AG04449 (cell line): ENCODE results near the gene SIGLEC8.
"Not testable (repeated sequence)": the region's sequence is repeated elsewhere in the genome, so short reads cannot be mapped to it uniquely, and the experiment has no call there.

Experiments
- CTCF ChIA-PET: fragments of 350-600 bp; formaldehyde crosslinking; extraction: SDS; loops from one replicate; lab custom pipeline; 2021; ENCODE audit warnings: antibody characterized with exemption; lab: Yijun Ruan, JAX
- POLR2A ChIA-PET: fragments of 400-600, 350-600 bp; formaldehyde crosslinking; extraction: SDS; loops from one replicate; lab custom pipeline; 2020; ENCODE audit warnings: antibody characterized with exemption, inconsistent platforms; lab: Yijun Ruan, JAX
- DNase-seq: peaks from one replicate; pipeline ENCODE4 v3.0.0-alpha.2; 2010; ENCODE audit warnings: low read depth, low spot score
- H3K4me3 ChIP-seq: 2 replicates; pipeline ENCODE4 v1.5.1; 2011; ENCODE audit warnings: low read depth, mild to moderate bottlenecking, control low read depth, low read length
- TF ChIP-seq, protein P1 (sequence below): IDR thresholded peaks from one replicate; pipeline ENCODE4 v1.5.1; 2011; ENCODE audit warnings: mild to moderate bottlenecking, moderate library complexity, low read length, control low read depth, inconsistent platforms; ENCODE audit not compliant: insufficient read depth; ENCODE audit errors: missing control alignments

The SIGLEC8 gene

DNA sequence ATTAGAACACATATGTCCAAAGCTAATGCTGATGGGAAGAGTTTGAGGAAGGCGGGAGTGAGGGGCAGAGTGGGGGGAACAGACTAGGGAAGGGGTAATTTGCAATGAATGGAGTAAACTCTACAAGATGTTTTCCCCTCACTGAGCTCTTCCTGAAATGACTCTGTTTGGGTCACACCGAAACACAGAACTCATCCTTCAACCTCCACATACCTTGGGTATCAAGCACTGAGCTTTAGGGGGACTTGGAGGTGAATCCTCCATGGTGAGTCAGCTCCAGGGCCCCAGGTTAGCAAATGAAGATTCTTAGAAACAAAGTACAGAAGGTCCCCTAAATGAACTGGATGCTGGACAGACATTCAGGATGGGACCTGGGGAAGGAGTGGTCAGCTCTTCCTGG is 39.5 kb downstream of the SIGLEC8 start:
- no peak for DNase-seq
- POLR2A ChIA-PET: no interaction called here
- H3K4me3 ChIP-seq: no peak overlapping the region
- CTCF ChIA-PET: interaction anchor here (1.2 to 1.3 kb wide), 2 partner anchors 11 to 96 kb away, joined by 3 read pairs; no protein-coding TSS in a partner anchor
- TF ChIP-seq, protein P1, sequence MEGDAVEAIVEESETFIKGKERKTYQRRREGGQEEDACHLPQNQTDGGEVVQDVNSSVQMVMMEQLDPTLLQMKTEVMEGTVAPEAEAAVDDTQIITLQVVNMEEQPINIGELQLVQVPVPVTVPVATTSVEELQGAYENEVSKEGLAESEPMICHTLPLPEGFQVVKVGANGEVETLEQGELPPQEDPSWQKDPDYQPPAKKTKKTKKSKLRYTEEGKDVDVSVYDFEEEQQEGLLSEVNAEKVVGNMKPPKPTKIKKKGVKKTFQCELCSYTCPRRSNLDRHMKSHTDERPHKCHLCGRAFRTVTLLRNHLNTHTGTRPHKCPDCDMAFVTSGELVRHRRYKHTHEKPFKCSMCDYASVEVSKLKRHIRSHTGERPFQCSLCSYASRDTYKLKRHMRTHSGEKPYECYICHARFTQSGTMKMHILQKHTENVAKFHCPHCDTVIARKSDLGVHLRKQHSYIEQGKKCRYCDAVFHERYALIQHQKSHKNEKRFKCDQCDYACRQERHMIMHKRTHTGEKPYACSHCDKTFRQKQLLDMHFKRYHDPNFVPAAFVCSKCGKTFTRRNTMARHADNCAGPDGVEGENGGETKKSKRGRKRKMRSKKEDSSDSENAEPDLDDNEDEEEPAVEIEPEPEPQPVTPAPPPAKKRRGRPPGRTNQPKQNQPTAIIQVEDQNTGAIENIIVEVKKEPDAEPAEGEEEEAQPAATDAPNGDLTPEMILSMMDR: no peak

DNA sequence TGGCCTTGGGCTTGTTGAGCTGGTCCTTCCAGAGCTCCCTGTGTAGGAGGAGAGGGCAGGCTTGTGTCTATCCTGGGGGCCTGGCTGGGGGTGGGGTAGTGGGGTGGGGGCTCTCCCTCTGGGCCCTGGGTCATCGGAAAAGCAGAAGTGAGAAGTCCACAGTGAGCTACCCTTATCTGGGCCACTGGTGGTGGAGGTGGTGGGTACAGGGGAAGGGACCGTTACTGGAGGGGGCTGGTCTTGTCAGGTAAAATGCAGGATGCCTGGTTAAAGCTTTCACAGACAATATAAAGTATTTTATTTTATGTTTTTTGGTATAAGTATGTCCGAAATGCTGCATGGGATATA is 40.5 kb downstream of the SIGLEC8 start:
- TF ChIP-seq, protein P1: no peak
- H3K4me3 ChIP-seq: no peak overlapping the region
- DNase-seq: no peak
- POLR2A ChIA-PET: no interaction called here
- CTCF ChIA-PET: interaction anchor here (1.0 to 1.5 kb wide), 4 partner anchors 10 to 22 kb away, joined by 3 to 4 read pairs (median 4); no protein-coding TSS in a partner anchor

DNA sequence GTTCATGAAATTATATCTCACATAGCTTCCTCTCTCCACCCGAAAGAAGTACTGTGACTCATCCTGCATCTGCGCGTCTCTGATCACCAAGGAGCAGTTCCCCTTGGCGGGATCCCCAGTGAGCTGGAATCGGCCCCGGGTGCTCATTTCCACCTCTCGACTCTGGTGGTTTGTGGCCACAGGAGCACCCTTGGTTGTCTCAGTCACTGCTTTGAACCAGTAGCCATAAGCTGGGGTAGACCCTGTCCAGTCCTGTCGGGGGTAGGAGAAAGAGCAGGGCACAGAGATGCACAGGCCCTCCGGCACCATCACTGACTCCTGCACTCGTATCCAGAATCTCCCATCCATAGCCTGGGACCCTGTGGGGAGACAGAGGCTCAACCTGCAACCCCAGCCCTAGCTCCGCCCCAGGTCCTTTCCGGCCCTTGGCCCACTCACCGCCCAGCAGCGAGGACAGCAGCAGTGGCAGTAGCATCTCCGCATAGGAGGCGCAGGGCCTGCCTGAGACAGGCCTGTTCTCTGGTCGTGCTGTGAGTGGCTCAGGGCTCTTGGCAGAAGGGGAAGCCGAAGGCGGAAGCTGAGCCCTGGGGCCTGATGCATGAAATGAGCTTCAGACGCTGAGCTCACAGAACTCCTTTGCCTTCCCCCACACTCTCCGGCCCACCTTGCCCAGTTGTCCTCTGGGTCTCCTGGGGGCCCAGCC is 41.0 kb downstream of the SIGLEC8 start, which contains the start of gene SIGLEC10:
SIGLEC10 (minus strand) TSS at position 536 of the 703 bp plus-strand sequence; CDS start at position 475, 61 bp downstream.
- DNase-seq: no peak
- no peak within 1 kb of the TSS for H3K4me3 ChIP-seq
- CTCF ChIA-PET: interaction anchor here (1.0 to 1.5 kb wide), 3 partner anchors 17 to 21 kb away, joined by 3 to 4 read pairs (median 4); no protein-coding TSS in a partner anchor
- TF ChIP-seq, protein P1: no peak
- POLR2A ChIA-PET: no interaction called here

DNA sequence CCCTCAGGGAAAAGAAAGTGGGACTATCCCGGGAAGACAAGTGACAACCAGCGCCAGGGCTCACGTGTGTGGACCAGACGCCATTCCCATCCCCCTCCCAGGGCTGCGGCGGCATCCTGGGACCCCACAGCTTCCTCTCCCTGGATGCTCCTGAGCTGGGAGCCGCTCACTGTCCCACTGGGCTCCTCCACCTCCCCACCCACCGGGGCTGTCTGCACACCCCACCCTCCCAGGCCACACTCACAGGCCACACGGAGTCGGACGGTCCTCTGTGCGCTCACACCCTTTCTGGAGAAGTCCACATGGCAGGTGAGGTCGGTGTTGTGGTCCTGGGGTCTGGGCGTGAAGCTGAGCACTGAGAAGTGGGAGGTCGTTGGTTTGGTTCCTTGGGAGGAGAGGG is 41.8 kb downstream of the SIGLEC8 start:
- H3K4me3 ChIP-seq, DNase-seq, POLR2A ChIA-PET, CTCF ChIA-PET: not testable (repeated sequence)

DNA sequence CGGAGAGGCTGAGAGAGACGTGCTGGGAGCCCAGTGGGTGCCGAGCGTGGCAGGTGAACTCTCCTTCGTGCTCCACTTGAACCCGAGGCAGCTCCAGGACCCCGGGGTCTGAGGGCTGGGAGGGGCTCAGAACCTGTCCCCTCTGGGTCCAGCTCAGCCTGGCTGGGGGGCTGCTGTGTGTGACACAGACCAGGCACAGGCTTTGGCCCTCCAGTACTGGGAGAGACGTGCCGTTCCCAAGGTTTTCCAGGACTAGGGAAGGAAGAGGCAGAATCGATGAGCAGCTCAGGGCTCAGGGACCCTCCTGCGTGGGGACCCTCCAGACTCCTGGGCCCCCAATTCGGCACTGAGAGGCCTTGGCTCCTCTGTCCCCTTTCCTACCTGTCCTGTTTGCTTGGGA is 43.1 kb downstream of the SIGLEC8 start:
- POLR2A ChIA-PET: no interaction called here
- TF ChIP-seq, protein P1: no peak
- DNase-seq: no peak
- CTCF ChIA-PET: no interaction called here
- no peak overlapping the region for H3K4me3 ChIP-seq

DNA sequence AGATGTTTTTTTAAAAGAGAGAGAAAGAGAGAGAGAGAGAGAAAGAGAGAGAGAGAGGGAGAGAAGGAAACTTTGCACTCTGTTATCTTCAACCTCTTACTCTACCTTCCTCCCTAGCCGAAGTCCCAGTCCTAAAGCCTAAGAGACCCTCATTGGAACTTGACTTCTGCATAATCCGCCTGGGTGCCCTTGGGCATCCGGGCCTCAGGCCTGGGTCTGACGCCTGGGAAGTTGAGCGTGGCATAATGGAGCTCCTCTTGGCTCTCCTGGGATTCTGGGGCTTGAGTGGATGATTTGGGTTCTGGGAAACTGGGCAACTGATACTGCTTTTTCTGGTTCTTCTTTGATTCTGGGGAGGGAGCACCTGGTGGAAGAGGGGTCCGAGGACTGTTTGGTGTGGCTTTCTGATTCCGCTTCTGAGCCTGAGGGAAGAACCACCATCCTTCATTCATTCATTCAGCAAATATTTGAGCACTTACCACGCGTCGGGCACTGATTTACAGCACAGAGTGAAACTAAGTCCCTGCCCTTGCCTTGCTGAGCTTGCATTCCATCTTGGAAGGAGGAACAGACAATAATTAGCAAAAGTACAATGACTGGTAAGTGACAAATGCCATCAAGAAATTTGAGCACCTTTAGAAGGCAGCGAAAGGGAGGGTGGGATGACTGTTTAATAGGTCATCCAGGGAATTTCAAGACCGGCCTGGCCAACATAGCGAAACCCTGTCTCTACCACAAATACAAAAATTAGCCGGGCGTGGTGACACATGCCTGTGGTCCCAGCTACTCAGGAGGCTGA is 47.1 kb downstream of the SIGLEC8 start:
- ChIA-PET CTCF (no interaction called here), POLR2A (no interaction called here)
- no peak overlapping the region for H3K4me3 ChIP-seq
- no peak for DNase-seq
- TF ChIP-seq, protein P1: no peak
